ENCODE results near the gene HCFC1. TPM values are rescaled to one million over a fixed set of nuclear protein-coding genes. Genes with fewer than 3 reads are reported as not detected.

HCFC1 gene
- total and polyA plus RNA-seq, 9 of the 15 experiments (the other 6 are each of a cell fraction or from before 2014, with no cell fraction given): 2.8 to 133 (median 17.1) TPM

- peak; percentile 33; the same call in 1 of the 2 replicates for TF ChIP-seq MYNN (IDR thresholded peaks at IDR 0.05)
- TF ChIP-seq MYNN (CRISPR knock-in tag; IDR thresholded peaks at IDR 0.05): no peak
- no peak for TF ChIP-seq IRF9 (tag; IDR thresholded peaks at IDR 0.05)
- no peak for TF ChIP-seq ZC3H4 (CRISPR knock-in tag; IDR thresholded peaks at IDR 0.05; ENCODE audit: borderline replicate concordance)
- TF ChIP-seq CEBPG (CRISPR knock-in tag; IDR thresholded peaks at IDR 0.05): peak; percentile 65; the same call in 1 of the 2 replicates
- peak; percentile 40 to 56 for TF ChIP-seq CEBPG (tag; conservative IDR thresholded peaks at IDR 0.05 in 1 of 2, IDR thresholded peaks at IDR 0.05 in 1 of 2)
- peak; percentile 59; the same call in 1 of the 2 replicates for TF ChIP-seq CEBPB (tag; IDR thresholded peaks at IDR 0.05)
- no peak for TF ChIP-seq PHB2 (IDR thresholded peaks at IDR 0.05; ENCODE audit: low read depth)
- no peak for TF ChIP-seq ELK1 (CRISPR knock-in tag; IDR thresholded peaks at IDR 0.05)
- TF ChIP-seq SRSF3 (IDR thresholded peaks at IDR 0.05; ENCODE audit: insufficient read depth, low read length): no peak
- TF ChIP-seq KHSRP (IDR thresholded peaks at IDR 0.05): no peak
- no peak for TF ChIP-seq ETS2 (tag; IDR thresholded peaks at IDR 0.05; ENCODE audit: borderline replicate concordance, poor library complexity, severe bottlenecking)
- TF ChIP-seq NELFE (IDR thresholded peaks at IDR 0.05; ENCODE audit: insufficient read depth, insufficient read length): no peak
- TF ChIP-seq NBN (IDR thresholded peaks at IDR 0.05; ENCODE audit: low read depth): no peak
- TF ChIP-seq ZNF695 (CRISPR knock-in tag; IDR thresholded peaks at IDR 0.05): no peak
- TF ChIP-seq RNF219 (CRISPR knock-in tag; IDR thresholded peaks at IDR 0.05): no peak
- TF ChIP-seq ZSCAN29 (IDR thresholded peaks at IDR 0.05): no peak
- TF ChIP-seq NCOA4 (IDR thresholded peaks at IDR 0.05; ENCODE audit: partially characterized antibody): no peak
- TF ChIP-seq SAFB (IDR thresholded peaks at IDR 0.05; ENCODE audit: borderline replicate concordance, low read depth, low read length): no peak
- TF ChIP-seq BRF1 (IDR thresholded peaks at IDR 0.05; ENCODE audit: borderline replicate concordance, extremely low read depth, insufficient read length): no peak
- no peak for TF ChIP-seq TBP (optimal IDR thresholded peaks at IDR 0.05; ENCODE audit: low read depth, low read length)
- no peak for TF ChIP-seq HMG20B (CRISPR knock-in tag; IDR thresholded peaks at IDR 0.05)
- peak; percentile 88 for TF ChIP-seq ZBTB26 (CRISPR knock-in tag; IDR thresholded peaks at IDR 0.05)
- TF ChIP-seq HOXB6 (CRISPR knock-in tag; IDR thresholded peaks at IDR 0.05; ENCODE audit: borderline replicate concordance): no peak
- TF ChIP-seq PPARD (CRISPR knock-in tag; IDR thresholded peaks at IDR 0.05): no peak
Observed at GRCh38 chrX:153900831-153901752, 70.5 kb downstream of the HCFC1 start (continued).
